ENCODE measurements around the gene NUF2.
"Not testable (repeated sequence)": the region's sequence is repeated elsewhere in the genome, so short reads cannot be mapped to it uniquely, and the experiment has no call there.

The NUF2 gene

GRCh38 chr1:163337631-163338030, 15.9 kb downstream of the NUF2 start:
- DNase-seq: no peak

DNA sequence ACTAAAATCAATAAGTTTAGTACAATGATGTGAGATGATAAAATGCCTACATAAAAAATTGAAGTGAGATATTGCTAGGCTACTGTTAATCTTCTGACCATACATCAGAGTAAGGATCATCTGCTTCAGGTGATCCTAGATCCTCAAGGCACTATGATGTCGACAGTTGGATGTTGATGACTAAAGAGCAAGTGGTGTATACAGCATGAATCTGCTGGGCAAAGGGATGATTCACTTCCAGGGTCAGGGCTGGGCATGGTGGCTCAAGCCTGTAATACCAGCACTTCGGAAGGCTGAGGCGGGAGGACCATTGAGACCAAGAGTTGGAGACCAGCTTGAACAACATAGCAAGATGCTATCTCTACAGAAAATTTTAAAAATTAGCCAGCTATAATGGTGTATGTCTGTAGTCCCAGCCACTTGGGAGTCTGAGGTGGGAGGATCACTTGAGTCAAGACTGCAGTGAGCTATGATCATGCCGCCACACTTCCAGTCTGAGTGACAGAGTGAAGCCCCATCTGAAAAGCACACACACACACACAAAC, 24.6 kb downstream of the NUF2 start:
- no peak for DNase-seq

GRCh38 chr1:163347106-163347505, 25.4 kb downstream of the NUF2 start:
- no peak for DNase-seq

DNA sequence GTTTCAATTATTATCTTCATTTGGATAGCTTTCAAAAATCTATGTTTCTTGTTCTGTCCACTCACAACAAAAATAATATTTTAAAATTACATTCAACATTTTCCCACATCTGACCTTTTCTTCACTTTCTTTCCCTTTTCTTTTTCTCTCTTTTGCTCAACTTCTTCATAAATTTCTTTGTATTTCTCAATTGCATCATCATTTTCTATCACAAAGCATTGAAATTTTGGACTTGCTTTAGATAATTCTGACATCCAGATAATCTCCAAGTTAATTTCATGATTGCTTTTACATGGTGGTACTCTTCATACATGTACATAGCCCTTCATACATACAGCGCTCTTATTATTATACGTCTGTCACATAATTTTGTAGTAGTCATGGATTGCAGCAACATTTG, 30.2 kb downstream of the NUF2 start:
- DNase-seq: no peak

GRCh38 chr1:163357378-163357777, 35.6 kb downstream of the NUF2 start:
- DNase-seq: no peak

DNA sequence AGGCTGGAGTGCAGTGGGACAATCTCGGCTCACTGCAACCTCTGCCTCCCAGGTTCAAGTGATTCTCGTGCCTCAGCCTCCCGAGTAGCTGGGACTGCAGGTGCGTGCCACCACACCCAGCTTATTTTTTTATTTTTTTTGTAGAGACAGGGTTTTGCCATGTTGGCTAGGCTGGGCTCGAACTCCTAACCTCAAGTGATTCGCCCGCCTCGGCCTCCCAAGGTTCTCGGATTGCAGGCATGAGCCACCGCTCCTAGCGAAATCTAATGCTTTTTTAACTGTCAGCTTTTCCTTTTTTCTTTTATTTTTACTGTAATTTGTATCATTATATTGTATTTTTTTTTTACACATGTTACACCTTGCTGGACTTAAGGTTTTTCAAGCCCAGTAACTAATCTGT, 36.4 kb downstream of the NUF2 start:
- DNase-seq: not testable (repeated sequence)

- DNase-seq: peak in 1 of 2 experiments; percentile 36
Measured at GRCh38 chr1:163361123-163361934, 39.6 kb downstream of the NUF2 start.

DNA sequence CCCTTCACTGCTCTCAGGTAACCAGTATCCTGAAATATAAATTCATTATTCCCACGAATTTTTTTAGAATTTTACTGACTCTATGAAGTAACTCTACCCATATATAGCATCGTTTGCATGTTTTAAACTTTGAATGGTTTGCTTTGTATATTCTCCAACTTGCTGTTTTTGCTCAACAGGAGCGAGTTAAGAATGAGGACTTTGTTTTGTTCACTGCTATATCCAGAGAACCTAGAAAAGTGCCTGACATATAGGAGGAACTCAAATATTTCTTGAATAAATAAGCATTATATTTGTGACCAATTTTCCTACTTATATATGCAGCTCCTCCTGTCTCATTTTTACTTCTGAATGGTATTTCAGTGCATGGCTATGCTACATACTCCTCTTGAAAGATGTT, 43.4 kb downstream of the NUF2 start:
- DNase-seq: no peak

GRCh38 chr1:163366555-163366954, 44.8 kb downstream of the NUF2 start:
- DNase-seq: no peak

- DNase-seq: no peak
Measured at GRCh38 chr1:163367721-163368120, 46.0 kb downstream of the NUF2 start.

DNA sequence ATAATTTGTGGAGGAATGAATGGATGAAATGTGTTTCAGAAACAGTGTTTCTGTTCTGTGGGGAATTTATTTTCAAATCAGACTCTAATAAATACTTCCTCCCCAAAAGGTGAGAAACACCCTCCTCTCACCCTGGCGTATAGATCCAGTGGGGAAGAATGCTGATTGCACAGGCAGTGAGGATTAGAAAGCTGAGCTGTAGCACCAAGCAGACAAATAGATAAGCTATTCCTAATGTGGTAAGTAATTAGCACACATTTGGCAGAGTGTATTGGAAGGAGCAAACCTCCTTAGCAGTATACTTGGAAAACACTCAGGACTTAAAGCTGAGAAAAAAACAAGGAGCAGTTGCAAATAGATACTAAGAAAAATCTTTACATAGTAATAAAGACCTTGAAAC, 50.8 kb downstream of the NUF2 start:
- no peak for DNase-seq

GRCh38 chr1:163378554-163378953, 56.8 kb downstream of the NUF2 start:
- DNase-seq: no peak

GRCh38 chr1:163379801-163380200, 58.0 kb downstream of the NUF2 start:
- DNase-seq: no peak

DNA sequence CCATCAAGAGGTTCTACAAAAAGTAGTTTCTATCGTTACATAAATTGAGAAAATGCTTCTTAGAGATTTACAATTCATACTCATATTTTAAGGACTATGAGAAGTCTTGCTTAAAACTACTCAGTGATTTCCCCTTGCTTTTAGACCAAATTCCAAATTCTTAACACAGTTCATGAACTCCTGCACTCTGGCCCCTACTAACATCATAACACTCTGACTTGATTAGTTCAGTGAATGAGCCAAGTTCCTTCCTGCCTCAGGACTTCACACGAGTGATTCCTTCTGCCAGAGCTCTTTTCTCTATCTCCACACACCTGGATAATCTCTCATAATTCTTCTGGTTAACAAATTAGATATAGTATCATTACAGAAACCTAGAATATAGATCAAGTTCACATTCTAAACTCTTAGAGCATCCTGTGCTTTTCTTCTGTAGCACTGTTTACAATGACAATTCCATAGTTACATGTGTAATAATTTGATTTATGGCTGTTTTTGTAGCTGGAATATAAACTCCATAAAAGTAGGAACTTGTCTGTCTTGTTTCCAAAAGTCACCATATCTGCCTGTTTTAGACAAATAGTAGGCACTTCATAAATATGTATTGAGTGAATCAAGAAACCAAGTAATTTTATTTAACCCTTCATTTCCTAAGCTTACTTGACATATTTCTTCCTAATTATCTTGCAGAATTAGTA, 59.9 kb downstream of the NUF2 start:
- DNase-seq: no peak

- DNase-seq: no peak
Measured at GRCh38 chr1:163382395-163382794, 60.6 kb downstream of the NUF2 start.

DNA sequence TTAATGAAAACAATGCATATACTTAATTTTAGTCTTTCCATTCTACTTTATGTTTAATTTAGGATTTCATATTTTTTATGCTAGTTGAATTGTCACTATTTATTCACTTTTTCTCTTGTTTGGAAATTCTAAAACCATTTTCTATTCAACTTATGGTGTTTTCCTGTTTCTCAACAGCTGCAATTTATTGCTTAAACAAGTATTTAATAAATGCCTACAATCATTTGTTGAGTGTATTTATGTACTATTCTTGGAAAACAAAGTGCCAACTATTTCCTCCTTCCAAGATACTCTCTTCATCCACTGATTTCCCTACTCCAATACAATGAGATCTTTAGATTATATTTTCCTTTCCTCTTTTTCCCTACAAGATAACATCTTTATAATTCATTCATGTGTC, 65.4 kb downstream of the NUF2 start:
- DNase-seq: no peak

- no peak for DNase-seq
Measured at GRCh38 chr1:163388970-163389369, 67.2 kb downstream of the NUF2 start.

GRCh38 chr1:163395790-163396189, 74.0 kb downstream of the NUF2 start:
- no peak for DNase-seq

DNA sequence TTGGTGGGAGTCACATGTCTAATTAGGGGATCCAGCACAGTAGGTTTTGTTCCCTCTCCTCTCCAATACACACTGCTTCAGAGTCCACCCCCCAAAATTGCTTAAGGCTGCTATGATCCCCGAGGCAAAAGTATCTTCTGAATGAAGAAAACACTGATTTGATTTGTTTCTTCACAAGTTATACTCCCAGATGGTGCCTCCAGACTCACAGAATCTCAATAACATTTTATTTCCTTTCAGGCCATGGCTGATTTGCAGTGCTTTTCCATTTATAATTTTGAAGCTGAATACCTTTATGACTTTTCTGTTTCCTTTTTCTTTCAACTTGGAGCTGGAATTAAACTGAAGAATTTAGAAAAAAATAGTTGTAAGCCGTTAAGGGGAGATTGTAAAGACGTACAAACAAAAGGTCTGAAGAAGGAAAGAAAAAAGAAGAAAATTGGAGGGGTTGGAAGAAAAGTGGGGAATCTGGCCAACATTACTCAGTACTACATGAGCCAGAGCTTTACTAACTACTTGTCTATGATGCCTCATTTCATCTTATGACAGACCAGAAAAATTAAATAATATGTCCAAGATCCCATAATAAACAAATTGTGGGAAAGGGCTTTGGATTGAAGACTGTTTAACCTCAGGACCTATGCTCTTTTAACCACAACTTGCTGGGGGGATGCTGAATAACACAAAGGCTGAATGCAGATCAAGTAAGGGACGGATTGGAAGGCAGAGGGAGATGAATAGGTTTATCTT, 75.9 kb downstream of the NUF2 start:
- no peak for DNase-seq

- no peak for DNase-seq
Measured at GRCh38 chr1:163399001-163399400, 77.2 kb downstream of the NUF2 start.

DNA sequence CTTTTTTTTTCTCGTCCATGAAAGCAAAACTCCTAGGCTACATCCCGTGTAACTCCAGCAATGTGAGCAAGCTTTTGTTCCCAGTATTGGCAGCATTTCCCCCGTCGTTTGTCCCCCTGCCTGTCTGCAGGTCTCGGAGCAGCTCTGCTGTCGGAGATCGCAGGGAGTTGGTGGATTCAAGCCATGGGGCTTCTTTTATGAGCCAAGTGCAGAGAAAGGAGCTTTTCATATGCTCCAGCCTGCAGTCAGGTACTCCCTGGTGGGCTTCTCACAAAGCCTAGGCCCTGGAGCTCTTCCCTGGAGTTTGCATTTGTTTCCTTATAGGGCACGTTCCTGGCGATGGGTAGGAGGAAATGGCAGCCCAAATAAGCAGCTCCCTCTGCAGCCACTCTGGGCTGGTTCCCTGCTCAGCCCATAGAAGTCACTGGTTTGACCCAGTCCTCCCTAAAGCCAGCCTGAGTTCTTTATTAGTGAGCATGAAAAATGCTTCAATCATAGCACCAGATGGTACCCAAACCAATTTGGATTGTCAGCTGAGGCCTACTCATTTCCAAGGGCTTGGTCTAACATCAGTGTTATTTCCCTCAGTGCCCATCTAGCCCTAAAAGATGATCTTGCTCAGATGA, 78.3 kb downstream of the NUF2 start:
- DNase-seq: peak in 1 of 2 experiments; percentile 1

DNA sequence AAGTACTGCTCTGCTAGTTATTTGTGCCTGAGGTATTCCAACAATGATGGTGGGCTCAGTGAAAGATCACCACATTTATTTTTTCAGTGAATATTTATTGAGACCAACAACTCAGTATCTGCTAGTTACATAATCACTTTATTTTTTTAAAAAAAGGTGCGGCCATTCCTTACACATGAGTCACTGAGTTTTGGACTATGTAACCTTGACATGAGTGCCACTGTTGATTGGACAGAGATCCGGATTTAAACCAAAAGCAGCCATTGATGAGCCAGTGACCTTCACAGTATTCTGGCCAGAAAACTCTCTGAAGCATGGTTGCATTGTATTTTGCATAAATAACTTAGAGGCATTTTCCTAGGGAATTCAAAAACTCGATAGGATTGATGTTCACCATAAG, 79.5 kb downstream of the NUF2 start:
- no peak for DNase-seq
